ENCODE data around the gene AQP11.

GRCh38 chr11:77592727-77593126, 3.0 kb downstream of the AQP11 start:
- TF ChIP-seq, protein P1, sequence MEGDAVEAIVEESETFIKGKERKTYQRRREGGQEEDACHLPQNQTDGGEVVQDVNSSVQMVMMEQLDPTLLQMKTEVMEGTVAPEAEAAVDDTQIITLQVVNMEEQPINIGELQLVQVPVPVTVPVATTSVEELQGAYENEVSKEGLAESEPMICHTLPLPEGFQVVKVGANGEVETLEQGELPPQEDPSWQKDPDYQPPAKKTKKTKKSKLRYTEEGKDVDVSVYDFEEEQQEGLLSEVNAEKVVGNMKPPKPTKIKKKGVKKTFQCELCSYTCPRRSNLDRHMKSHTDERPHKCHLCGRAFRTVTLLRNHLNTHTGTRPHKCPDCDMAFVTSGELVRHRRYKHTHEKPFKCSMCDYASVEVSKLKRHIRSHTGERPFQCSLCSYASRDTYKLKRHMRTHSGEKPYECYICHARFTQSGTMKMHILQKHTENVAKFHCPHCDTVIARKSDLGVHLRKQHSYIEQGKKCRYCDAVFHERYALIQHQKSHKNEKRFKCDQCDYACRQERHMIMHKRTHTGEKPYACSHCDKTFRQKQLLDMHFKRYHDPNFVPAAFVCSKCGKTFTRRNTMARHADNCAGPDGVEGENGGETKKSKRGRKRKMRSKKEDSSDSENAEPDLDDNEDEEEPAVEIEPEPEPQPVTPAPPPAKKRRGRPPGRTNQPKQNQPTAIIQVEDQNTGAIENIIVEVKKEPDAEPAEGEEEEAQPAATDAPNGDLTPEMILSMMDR (conservative IDR thresholded peaks at IDR 0.05; ENCODE audit: low read depth, low read length), result no peak
- no peak for TF ChIP-seq EZH2 (IDR thresholded peaks at IDR 0.05; ENCODE audit: low read length, unreplicated experiment)
